Stimulated activated CD8-positive, alpha-beta memory T cell treated with anti-CD3 and anti-CD28 coated beads, Interleukin-4, amount 100 ng/mL, for 1 hour (primary cell): ENCODE results near the gene MRPL14.

Experiments
- DNase-seq, 2 donors: peaks; one replicate each; pipeline ENCODE4 v3.0.0-alpha.2; 2020; ENCODE audit warnings: low read depth in 2 of 2, low spot score in 1 of 2

Gene MRPL14

GRCh38 chr6:44067173-44068139, 59.8 kb downstream of the MRPL14 start:
- no peak for DNase-seq

GRCh38 chr6:44066394-44067172, 60.7 kb downstream of the MRPL14 start:
- no peak for DNase-seq

GRCh38 chr6:44065443-44066140, 61.7 kb downstream of the MRPL14 start:
- DNase-seq, result no peak

- no peak for DNase-seq
These were observed 62.3 kb downstream of the MRPL14 start for GRCh38 chr6:44064948-44065272.

GRCh38 chr6:44064089-44064947, 62.9 kb downstream of the MRPL14 start:
- no peak for DNase-seq

- no peak for DNase-seq
These were observed 63.6 kb downstream of the MRPL14 start for GRCh38 chr6:44063561-44064059.
